ENCODE results near the gene SMAP1. TPM values are rescaled to one million over a fixed set of nuclear protein-coding genes. Genes with fewer than 3 reads are reported as not detected.
A peak's percentile ranks its signal among the peaks of the same experiment; 100 is the strongest.

Gene SMAP1
- total and polyA plus RNA-seq, 9 donors, result 19.4 to 27.7 (median 26.3) TPM

DNA sequence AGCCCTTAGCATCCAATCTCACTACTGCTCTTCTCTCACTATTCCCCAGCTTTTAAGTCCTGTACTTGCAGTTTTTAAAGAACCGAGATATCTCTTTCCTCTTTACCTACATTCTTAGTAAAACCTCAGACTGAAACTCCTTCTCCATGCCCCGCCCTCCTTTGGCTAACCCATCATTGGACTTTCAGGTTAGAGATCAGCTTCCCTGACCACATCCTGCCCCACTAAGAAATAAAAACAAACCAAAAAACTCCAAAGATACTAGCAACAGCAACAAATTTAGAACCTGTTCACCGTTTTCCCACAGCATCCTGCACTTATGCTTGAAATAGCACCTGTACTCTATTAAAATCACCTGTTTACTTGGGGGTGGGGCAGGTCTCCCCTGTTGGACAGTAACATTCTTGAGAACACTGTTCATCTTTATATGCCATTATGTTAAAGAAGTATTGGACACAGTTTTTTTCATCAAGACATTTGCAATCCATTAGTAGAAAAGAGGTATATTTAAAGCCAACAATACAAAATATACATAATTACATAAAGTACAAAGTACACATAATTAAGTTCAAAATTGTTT is 16.3 kb upstream of the SMAP1 start:
- no peak overlapping the region for H3K4me3 ChIP-seq (ENCODE audit: low read length)
- no peaks in the 10 kb centered on the region for H3K9me3 ChIP-seq (replicated peaks; ENCODE audit: control insufficient read depth, low read depth, low read length)
- H3K4me1 ChIP-seq (ENCODE audit: control insufficient read depth, insufficient read depth, low read length), result no peaks in the 10 kb centered on the region
- 97% methylated on average over 2 of the region's 3 CpGs for WGBS (ENCODE audit: insufficient coverage)
- H3K27ac ChIP-seq (ENCODE audit: low read length), result no peak overlapping the region
- H3K27me3 ChIP-seq (ENCODE audit: control insufficient read depth, insufficient read depth, low read length), result no peaks in the 10 kb centered on the region
- no peaks in the 10 kb centered on the region for H3K36me3 ChIP-seq (ENCODE audit: control insufficient read depth, insufficient read depth, low read length)
- DNase-seq, result no peak

DNA sequence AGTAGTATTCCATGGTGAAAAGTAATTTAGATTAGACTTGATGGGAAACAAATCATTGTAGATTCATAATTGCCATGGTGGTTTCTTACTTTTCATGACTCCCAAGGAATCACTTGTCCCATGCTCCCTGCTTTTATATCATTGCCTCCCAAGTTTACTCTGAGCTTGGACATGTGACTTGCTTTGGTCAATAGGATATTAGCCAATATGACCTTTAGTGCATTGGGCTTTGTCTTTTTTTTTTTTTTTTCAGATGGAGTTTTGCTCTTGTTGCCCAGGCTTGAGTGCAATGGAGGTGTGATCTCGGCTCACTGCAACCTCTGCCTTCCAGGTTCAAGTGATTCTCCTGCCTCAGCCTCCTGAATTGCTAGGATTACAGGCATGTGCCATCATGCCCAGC is 15.5 kb upstream of the SMAP1 start:
- H3K27me3 ChIP-seq (ENCODE audit: control insufficient read depth, insufficient read depth, low read length), result no peaks in the 10 kb centered on the region
- H3K9me3 ChIP-seq (replicated peaks; ENCODE audit: control insufficient read depth, low read depth, low read length), result no peaks in the 10 kb centered on the region
- WGBS (ENCODE audit: insufficient coverage), result no CpG with 5 or more reads among the region's 1 CpG
- H3K4me3 ChIP-seq (ENCODE audit: low read length), result no peak overlapping the region
- no peaks in the 10 kb centered on the region for H3K36me3 ChIP-seq (ENCODE audit: control insufficient read depth, insufficient read depth, low read length)
- no peaks in the 10 kb centered on the region for H3K4me1 ChIP-seq (ENCODE audit: control insufficient read depth, insufficient read depth, low read length)
- no peak overlapping the region for H3K27ac ChIP-seq (ENCODE audit: low read length)
- DNase-seq, result no peak

DNA sequence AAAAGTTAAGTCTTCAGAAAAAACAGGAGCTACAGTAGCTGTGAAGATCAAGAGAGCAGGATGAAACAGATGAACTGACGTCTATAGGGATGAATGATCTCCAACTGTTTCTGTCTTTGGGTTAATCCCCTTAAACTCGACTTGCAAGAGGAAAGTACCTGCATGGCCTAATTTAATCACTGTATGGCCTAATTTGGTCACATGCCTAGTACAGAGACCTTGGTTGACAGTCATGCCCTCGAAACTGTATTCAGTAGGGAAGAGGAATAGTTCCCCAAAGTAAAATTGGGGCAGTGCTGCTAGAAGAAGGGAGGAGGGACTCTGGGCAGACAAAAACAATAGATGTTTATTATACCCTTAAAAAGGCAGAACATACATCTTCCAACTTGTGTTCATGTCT is 10.0 kb upstream of the SMAP1 start:
- 68% methylated on average over 2 of the region's 3 CpGs for WGBS (ENCODE audit: insufficient coverage)
- Histone ChIP-seq H3K9me3 (replicated peaks; ENCODE audit: control insufficient read depth, low read depth, low read length) (no peaks in the 10 kb centered on the region), H3K27me3 (ENCODE audit: control insufficient read depth, insufficient read depth, low read length) (no peaks in the 10 kb centered on the region), H3K4me1 (ENCODE audit: control insufficient read depth, insufficient read depth, low read length) (no peaks in the 10 kb centered on the region), H3K36me3 (ENCODE audit: control insufficient read depth, insufficient read depth, low read length) (no peaks in the 10 kb centered on the region), H3K27ac (ENCODE audit: low read length) (no peak overlapping the region), H3K4me3 (ENCODE audit: low read length) (no peak overlapping the region)
- DNase-seq, result no peak

DNA sequence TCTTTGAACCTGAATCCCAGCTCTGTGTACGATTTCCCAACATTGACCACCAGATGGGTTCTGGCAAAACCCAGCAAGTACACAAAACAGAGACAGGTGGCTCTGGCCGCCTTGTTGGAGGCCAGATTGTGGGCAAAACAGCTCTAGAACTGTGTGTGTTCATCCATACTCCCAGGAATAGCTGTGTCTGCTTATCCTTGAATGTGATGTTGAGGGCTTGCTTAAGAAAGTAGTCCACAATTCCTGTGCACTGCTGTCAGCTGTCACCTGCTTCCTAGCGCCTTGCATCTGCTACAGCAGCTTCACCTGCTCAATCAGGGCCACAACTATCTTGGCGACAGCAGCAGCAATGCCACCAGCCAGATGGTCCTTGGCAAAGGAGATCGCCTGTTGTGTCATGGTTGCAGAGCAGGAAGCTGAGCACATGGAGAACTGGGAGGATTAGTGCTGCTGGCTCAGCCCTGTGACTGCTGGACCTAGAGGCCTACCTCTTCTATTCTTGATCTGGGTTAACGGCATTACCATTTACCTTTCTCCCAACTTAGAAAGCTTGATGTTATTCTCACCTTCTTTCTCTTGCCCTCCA is 3.7 kb upstream of the SMAP1 start:
- no peak overlapping the region for H3K4me3 ChIP-seq (ENCODE audit: low read length)
- WGBS (ENCODE audit: insufficient coverage), result 54% methylated on average over 4 of the region's 6 CpGs
- DNase-seq, result peak; percentile 41
- H3K9me3 ChIP-seq (replicated peaks; ENCODE audit: control insufficient read depth, low read depth, low read length), result no peaks in the 10 kb centered on the region
- no peaks in the 10 kb centered on the region for H3K27me3 ChIP-seq (ENCODE audit: control insufficient read depth, insufficient read depth, low read length)
- no peaks in the 10 kb centered on the region for H3K4me1 ChIP-seq (ENCODE audit: control insufficient read depth, insufficient read depth, low read length)
- no peaks in the 10 kb centered on the region for H3K36me3 ChIP-seq (ENCODE audit: control insufficient read depth, insufficient read depth, low read length)
- H3K27ac ChIP-seq (ENCODE audit: low read length), result no peak overlapping the region

DNA sequence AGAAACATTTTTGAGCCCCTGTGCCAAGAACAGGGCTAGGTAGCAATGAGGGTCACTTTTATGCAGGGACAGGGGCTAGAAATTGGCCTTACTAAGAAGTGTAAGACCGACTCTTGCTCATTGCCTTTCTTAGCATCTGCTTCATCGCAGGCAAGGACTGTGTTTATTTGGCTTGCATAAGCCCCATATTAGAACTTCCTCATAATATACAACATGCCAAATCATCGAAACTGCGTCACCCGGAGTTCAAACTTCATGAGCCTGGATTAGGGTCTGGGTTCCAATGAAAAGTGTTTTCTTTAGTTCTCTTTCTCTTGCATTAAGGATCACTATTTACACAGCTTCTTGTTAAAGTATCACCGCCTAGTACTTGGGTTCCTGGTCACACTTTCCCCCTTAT is 977 bp upstream of the SMAP1 start:
- Histone ChIP-seq H3K4me1 (ENCODE audit: control insufficient read depth, insufficient read depth, low read length) (no peaks in the 10 kb centered on the region), H3K27me3 (ENCODE audit: control insufficient read depth, insufficient read depth, low read length) (no peaks in the 10 kb centered on the region), H3K4me3 (ENCODE audit: low read length) (no peak overlapping the region), H3K27ac (ENCODE audit: low read length) (peak overlapping the region; percentile 91), H3K9me3 (replicated peaks; ENCODE audit: control insufficient read depth, low read depth, low read length) (no peaks in the 10 kb centered on the region), H3K36me3 (ENCODE audit: control insufficient read depth, insufficient read depth, low read length) (no peaks in the 10 kb centered on the region)
- 94% methylated on average over 3 of the region's 6 CpGs for WGBS (ENCODE audit: insufficient coverage)
- peak; percentile 5 for DNase-seq

DNA sequence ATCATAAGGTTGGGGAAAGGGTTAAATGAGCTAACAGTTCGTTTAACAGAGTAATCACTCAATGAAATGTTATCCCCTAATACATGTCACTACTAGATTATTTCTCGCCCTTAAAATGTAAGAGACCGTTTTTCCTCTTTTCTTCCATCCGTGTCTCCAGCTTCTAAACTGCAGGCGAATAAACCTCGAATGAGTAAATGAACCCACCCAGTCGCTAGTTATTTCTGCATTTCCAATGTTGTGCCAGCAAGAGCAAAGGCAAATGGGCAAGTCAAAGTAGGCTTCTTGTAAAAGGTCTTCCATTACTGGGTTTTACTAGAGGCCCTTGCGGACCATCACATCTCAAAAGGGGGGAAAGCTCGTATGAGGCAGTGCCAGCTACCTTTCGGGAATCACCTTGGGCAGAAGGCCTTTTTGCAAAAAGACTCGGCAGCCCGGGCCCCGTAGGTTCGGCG is 400 bp upstream of the SMAP1 start:
- no peak for DNase-seq
- H3K27me3 ChIP-seq (ENCODE audit: control insufficient read depth, insufficient read depth, low read length), result no peaks in the 10 kb centered on the region
- peak overlapping the region; percentile 64 for H3K4me3 ChIP-seq (ENCODE audit: low read length)
- no peaks in the 10 kb centered on the region for H3K9me3 ChIP-seq (replicated peaks; ENCODE audit: control insufficient read depth, low read depth, low read length)
- H3K36me3 ChIP-seq (ENCODE audit: control insufficient read depth, insufficient read depth, low read length), result no peaks in the 10 kb centered on the region
- no peaks in the 10 kb centered on the region for H3K4me1 ChIP-seq (ENCODE audit: control insufficient read depth, insufficient read depth, low read length)
- WGBS (ENCODE audit: insufficient coverage), result 0% methylated on average over 8 of the region's 15 CpGs
- peak overlapping the region; percentile 91 for H3K27ac ChIP-seq (ENCODE audit: low read length)

DNA sequence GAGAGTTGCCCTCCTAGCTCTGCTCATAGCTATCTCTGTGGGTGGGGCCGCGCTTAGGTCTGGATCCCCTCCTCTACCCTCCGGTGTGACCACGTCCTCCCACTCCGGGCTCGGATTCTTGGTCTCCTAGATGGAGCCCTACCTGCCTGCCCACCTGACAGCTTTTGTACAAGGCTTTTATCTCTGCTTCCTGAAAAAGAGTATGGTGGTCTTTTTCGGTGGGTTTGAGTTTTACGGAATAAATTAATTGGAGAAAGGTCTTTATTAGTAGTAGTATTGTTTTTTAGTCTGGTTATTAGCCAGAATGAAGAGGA is 773 bp downstream of the SMAP1 start:
- Histone ChIP-seq H3K27me3 (ENCODE audit: control insufficient read depth, insufficient read depth, low read length) (no peaks in the 10 kb centered on the region), H3K4me3 (ENCODE audit: low read length) (peak overlapping the region; percentile 64), H3K27ac (ENCODE audit: low read length) (peak overlapping the region; percentile 89), H3K4me1 (ENCODE audit: control insufficient read depth, insufficient read depth, low read length) (peaks cover 2% of the 10 kb centered on the region), H3K36me3 (ENCODE audit: control insufficient read depth, insufficient read depth, low read length) (no peaks in the 10 kb centered on the region), H3K9me3 (replicated peaks; ENCODE audit: control insufficient read depth, low read depth, low read length) (no peaks in the 10 kb centered on the region)
- DNase-seq, result no peak
- WGBS (ENCODE audit: insufficient coverage), result 0% methylated on average over 2 of the region's 8 CpGs

DNA sequence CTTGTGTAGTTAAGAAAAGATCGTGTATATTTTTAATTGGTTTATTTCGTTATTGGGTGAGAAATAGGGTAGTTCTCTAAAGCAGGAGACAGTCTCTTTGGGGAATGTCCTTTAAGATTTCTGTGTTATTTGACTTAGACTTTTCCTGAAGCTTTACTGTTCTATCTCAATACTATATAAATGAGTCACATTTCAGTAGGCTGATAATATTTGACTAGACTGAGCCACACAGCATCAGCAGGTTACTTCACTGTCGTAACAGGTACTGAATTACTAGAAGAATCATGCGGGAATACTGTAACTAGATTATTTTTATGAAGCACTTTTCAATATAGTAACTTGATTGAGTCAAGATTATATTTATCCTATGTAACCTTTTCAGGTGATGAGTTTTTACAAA is 1.4 kb downstream of the SMAP1 start:
- no CpG with 5 or more reads among the region's 4 CpGs for WGBS (ENCODE audit: insufficient coverage)
- no peak overlapping the region for H3K27ac ChIP-seq (ENCODE audit: low read length)
- H3K36me3 ChIP-seq (ENCODE audit: control insufficient read depth, insufficient read depth, low read length), result no peaks in the 10 kb centered on the region

DNA sequence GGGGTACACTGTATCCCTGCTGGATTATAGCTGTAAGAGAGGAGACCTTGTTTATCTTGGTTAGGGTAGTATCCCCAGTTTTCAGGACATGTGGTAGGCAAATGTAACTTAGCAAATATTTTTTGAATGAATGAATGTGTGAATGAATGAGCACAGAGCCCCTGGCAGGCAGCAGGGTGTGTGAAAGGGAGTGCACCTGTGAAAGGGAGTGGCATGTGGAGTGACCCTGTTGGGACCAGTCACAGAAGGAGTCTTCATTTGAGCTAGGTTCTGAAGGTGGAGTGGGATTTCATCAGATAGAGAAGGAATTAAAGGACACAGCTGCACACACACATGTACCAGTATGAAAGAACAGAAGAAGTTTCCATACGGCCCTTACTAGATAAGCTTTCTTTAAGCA is 4.9 kb downstream of the SMAP1 start:
- H3K9me3 ChIP-seq (replicated peaks; ENCODE audit: control insufficient read depth, low read depth, low read length), result no peaks in the 10 kb centered on the region
- no peaks in the 10 kb centered on the region for H3K27me3 ChIP-seq (ENCODE audit: control insufficient read depth, insufficient read depth, low read length)
- no peak for DNase-seq
- WGBS (ENCODE audit: insufficient coverage), result no CpG with 5 or more reads among the region's 1 CpG
- H3K36me3 ChIP-seq (ENCODE audit: control insufficient read depth, insufficient read depth, low read length), result no peaks in the 10 kb centered on the region
- peaks cover 2% of the 10 kb centered on the region for H3K4me1 ChIP-seq (ENCODE audit: control insufficient read depth, insufficient read depth, low read length)
- no peak overlapping the region for H3K27ac ChIP-seq (ENCODE audit: low read length)
- H3K4me3 ChIP-seq (ENCODE audit: low read length), result no peak overlapping the region

More for the DNA sequence above, 1.4 kb downstream of the SMAP1 start:
- H3K4me3 ChIP-seq (ENCODE audit: low read length), result peak overlapping the region; percentile 64
- H3K9me3 ChIP-seq (replicated peaks; ENCODE audit: control insufficient read depth, low read depth, low read length), result no peaks in the 10 kb centered on the region
- H3K27me3 ChIP-seq (ENCODE audit: control insufficient read depth, insufficient read depth, low read length), result no peaks in the 10 kb centered on the region
- DNase-seq, result no peak
- peaks cover 2% of the 10 kb centered on the region for H3K4me1 ChIP-seq (ENCODE audit: control insufficient read depth, insufficient read depth, low read length)

DNA sequence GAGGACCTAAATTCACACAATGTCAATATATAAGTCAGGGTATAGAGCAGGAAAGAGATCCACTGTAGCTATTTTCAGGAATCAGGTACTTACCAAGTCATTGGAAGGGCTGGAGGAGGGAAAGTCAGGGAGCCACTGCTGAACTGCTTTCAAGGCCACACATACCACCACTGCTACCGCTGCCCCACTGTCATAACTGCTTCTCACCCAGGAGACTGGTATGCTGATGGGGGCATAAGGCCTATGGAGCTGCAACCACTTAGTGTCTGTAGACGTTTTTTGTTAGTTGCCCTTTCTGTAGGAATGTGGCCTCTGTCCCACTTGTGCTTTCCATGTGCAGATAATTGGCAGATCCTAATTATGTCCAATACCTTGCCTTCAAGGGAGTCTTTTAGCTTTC is 5.4 kb downstream of the SMAP1 start:
- H3K4me3 ChIP-seq (ENCODE audit: low read length), result no peak overlapping the region
- H3K4me1 ChIP-seq (ENCODE audit: control insufficient read depth, insufficient read depth, low read length), result peaks cover 2% of the 10 kb centered on the region
- no peaks in the 10 kb centered on the region for H3K27me3 ChIP-seq (ENCODE audit: control insufficient read depth, insufficient read depth, low read length)
- no peaks in the 10 kb centered on the region for H3K9me3 ChIP-seq (replicated peaks; ENCODE audit: control insufficient read depth, low read depth, low read length)
- H3K27ac ChIP-seq (ENCODE audit: low read length), result no peak overlapping the region
- no peaks in the 10 kb centered on the region for H3K36me3 ChIP-seq (ENCODE audit: control insufficient read depth, insufficient read depth, low read length)
- WGBS (ENCODE audit: insufficient coverage), result no CpG with 5 or more reads among the region's 2 CpGs
- no peak for DNase-seq

DNA sequence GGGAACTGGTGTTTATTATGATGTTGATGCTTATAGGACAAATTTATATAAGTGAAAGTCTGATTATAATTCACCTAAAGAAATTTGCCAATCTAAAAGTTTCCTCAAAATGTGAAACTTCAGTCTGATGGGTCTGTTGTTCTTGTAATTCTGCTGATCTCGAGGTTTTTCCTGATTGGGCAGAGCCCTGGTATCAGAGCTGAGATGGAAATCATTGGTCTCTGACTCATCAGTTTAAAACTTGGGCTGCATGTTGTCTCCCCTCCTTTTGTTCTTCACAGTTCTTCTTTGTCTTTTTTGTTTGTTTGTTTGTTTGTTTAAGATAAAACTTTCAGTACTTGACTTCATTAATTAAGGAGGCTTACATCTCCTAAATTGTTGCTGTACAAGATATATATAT is 5.9 kb downstream of the SMAP1 start:
- no peaks in the 10 kb centered on the region for H3K36me3 ChIP-seq (ENCODE audit: control insufficient read depth, insufficient read depth, low read length)
- no peak overlapping the region for H3K4me3 ChIP-seq (ENCODE audit: low read length)
- WGBS (ENCODE audit: insufficient coverage), result no CpG with 5 or more reads among the region's 1 CpG
- peaks cover 2% of the 10 kb centered on the region for H3K4me1 ChIP-seq (ENCODE audit: control insufficient read depth, insufficient read depth, low read length)
- H3K27ac ChIP-seq (ENCODE audit: low read length), result no peak overlapping the region
- no peaks in the 10 kb centered on the region for H3K27me3 ChIP-seq (ENCODE audit: control insufficient read depth, insufficient read depth, low read length)
- no peak for DNase-seq
- no peaks in the 10 kb centered on the region for H3K9me3 ChIP-seq (replicated peaks; ENCODE audit: control insufficient read depth, low read depth, low read length)
